Naive thymus-derived CD4-positive, alpha-beta T cell (primary cell): ENCODE data around the gene ZNRF3. TPM values are rescaled to one million over a fixed set of nuclear protein-coding genes. Genes with fewer than 3 reads are reported as not detected.

Experiments
- ATAC-seq: fragments of 150-1000 bp; cut with Tn5 transposase; 2 replicates; pipeline ENCODE4 v1.10.0; 2021; ENCODE audit warnings: mild to moderate bottlenecking, moderate library complexity
- CTCF ChIA-PET: fragments of 350-600 bp; sonication (Branson Sonifier 250); formaldehyde crosslinking; loops from one replicate; lab custom pipeline; 2021; ENCODE audit warnings: antibody characterized with exemption; lab: Charles Lee
- POLR2A ChIA-PET: fragments of 350-600 bp; sonication (Branson Sonifier 250); formaldehyde crosslinking; loops from one replicate; lab custom pipeline; 2021; ENCODE audit warnings: antibody characterized with exemption, inconsistent platforms; lab: Charles Lee
- DNase-seq, 9 donors: peaks; one replicate each; pipeline versions ENCODE4 v3.0.0 to v3.0.0-alpha.2; 2020 to 2022; ENCODE audit warnings: mixed read lengths in 1 of 9
- H3K27ac ChIP-seq: one replicate; pipeline ENCODE4 v1.7.0; 2013; ENCODE audit warnings: mild to moderate bottlenecking, low read depth, low read length, moderate library complexity
- H3K27me3 ChIP-seq, 2 donors: one replicate each; pipeline ENCODE4 v1.7.0; 2013; ENCODE audit warnings: low read length in 2 of 2, mild to moderate bottlenecking in 2 of 2, moderate library complexity in 2 of 2; ENCODE audit not compliant: control insufficient read depth in 2 of 2, insufficient read depth in 2 of 2
- H3K36me3 ChIP-seq, 3 experiments: 1 replicate in 2 of 3; 2 replicates in 1 of 3; pipeline ENCODE4 v1.7.0; 2013; ENCODE audit warnings: low read length in 3 of 3, mild to moderate bottlenecking in 3 of 3, moderate library complexity in 1 of 3; ENCODE audit not compliant: insufficient read depth in 3 of 3, control insufficient read depth in 2 of 3
- H3K4me1 ChIP-seq, 2 donors: one replicate each; pipeline ENCODE4 v1.7.0; 2013; ENCODE audit warnings: low read length in 2 of 2, mild to moderate bottlenecking in 2 of 2, moderate library complexity in 1 of 2; ENCODE audit not compliant: control insufficient read depth in 2 of 2, insufficient read depth in 2 of 2
- H3K4me3 ChIP-seq: 2 replicates; pipeline ENCODE4 v1.7.0; 2013; ENCODE audit warnings: mild to moderate bottlenecking, low read length
- H3K9me3 ChIP-seq, 3 experiments: 1 replicate in 2 of 3; 2 replicates in 1 of 3; pipeline ENCODE4 v1.7.0; 2013; ENCODE audit warnings: low read length in 3 of 3; ENCODE audit not compliant: control insufficient read depth in 2 of 3
- H3K27ac Mint-ChIP-seq, 9 donors: one replicate each; pipeline ENCODE4 v1.8.0; 2020 to 2022; ENCODE audit warnings: mixed read lengths in 9 of 9, mild to moderate bottlenecking in 8 of 9, moderate library complexity in 5 of 9, inconsistent platforms in 2 of 9
- H3K27me3 Mint-ChIP-seq, 5 donors: one replicate each; pipeline ENCODE4 v1.8.0; 2021 to 2022; ENCODE audit warnings: mixed read lengths in 5 of 5, mild to moderate bottlenecking in 1 of 5
- H3K36me3 Mint-ChIP-seq, 5 donors: one replicate each; pipeline ENCODE4 v1.8.0; 2020 to 2022; ENCODE audit warnings: mixed read lengths in 5 of 5, mild to moderate bottlenecking in 3 of 5, inconsistent platforms in 1 of 5
- H3K4me1 Mint-ChIP-seq, 7 donors: one replicate each; pipeline ENCODE4 v1.8.0; 2020 to 2022; ENCODE audit warnings: mixed read lengths in 7 of 7, mild to moderate bottlenecking in 3 of 7, inconsistent platforms in 1 of 7
- H3K4me3 Mint-ChIP-seq, 10 donors: one replicate each; pipeline ENCODE4 v1.8.0; 2020 to 2022; ENCODE audit warnings: mild to moderate bottlenecking in 10 of 10, mixed read lengths in 10 of 10, moderate library complexity in 6 of 10, inconsistent platforms in 2 of 10
- H3K9me3 Mint-ChIP-seq, 11 donors: one replicate each; pipeline ENCODE4 v1.8.0; 2020 to 2022; ENCODE audit warnings: mixed read lengths in 11 of 11, mild to moderate bottlenecking in 4 of 11, inconsistent platforms in 1 of 11, moderate library complexity in 1 of 11
- intact Hi-C, 2 donors: fragments of 100-400 bp; cut with micrococcal nuclease; formaldehyde crosslinking; loops; one replicate each; pipeline ENCODE4 v1.15.1; 2023
- polyA plus RNA-seq, 2 donors: library from polyadenylated mRNA; unstranded; fragments of 300-500 nt; fragmentation: Illumina TruSeq; gene quantifications; one replicate each; pipeline ENCODE4 v1.2.3, GENCODE V29; 2021
- total RNA-seq, 6 experiments: library from RNA in 5 of 6; stranded (reverse) in 5 of 6; gene quantifications; 1 replicate in 5 of 6; 2 replicates in 1 of 6; pipeline ENCODE4 v1.2.3 and lab custom pipeline; 2021 to 2026

ZNRF3 gene
- total and polyA plus RNA-seq, 7 experiments from 2014 or later, result 0.22 to 0.98 (median 0.63) TPM

DNA sequence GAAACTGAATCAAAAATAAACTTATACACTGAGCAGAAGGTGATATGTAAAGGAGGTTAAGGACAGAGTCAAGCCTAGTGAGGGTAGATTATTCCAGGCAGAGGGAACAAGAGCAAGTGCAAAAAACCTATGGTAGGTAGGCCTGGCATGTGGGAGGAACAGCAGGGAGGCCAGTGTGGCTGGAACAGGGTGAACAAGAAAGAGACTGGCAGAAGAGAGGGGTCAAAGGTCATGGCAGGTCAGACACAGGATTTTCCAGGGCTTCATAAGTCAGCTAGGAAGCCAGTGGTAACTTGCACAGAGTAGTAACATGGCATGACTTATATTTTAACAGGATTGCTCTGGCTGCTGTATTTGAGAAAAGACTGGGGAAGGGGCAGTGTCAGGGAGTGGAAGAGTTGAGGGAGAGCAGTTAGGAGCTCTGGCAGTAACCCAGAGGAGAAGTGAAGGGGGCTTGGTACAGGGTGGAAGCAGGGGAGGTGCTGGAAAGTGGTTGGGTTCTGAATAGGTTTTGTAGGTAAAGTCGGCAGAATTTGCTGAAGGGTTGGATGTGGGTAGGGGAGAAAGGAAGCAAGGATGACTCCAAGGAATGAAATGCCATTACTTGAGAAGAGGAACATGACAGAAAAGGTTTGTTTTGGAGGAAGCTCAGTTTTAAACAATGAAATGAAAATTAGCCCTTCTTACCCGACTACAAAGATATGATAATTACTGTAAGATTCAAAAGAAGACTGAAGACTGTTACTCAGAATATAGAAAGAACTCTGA is 86.2 kb downstream of the ZNRF3 start:
- Histone ChIP-seq H3K27me3 (no peaks in the 10 kb centered on the region), H3K27ac (no peak overlapping the region), H3K36me3 (no peaks in the 10 kb centered on the region), H3K9me3 (no peaks in the 10 kb centered on the region), H3K4me1 (no peaks in the 10 kb centered on the region), H3K4me3 (no peak overlapping the region)
- peaks cover 0 to 9% (median 4%) of the 10 kb centered on the region in 5 donors for H3K36me3 Mint-ChIP-seq
- H3K27me3 Mint-ChIP-seq, result peaks cover 30 to 65% (median 37%) of the 10 kb centered on the region in 5 donors
- ATAC-seq (no peak), DNase-seq (no peak)
- peaks cover 0 to 3% (median 0%) of the 10 kb centered on the region in 7 donors for H3K4me1 Mint-ChIP-seq
- peaks cover 0 to 3% (median 0%) of the 10 kb centered on the region in 11 donors for H3K9me3 Mint-ChIP-seq
- POLR2A ChIA-PET, result no interaction called here
- H3K27ac Mint-ChIP-seq, result no peak overlapping the region
- intact Hi-C loops, result no loop called here
- CTCF ChIA-PET, result no interaction called here
- no peak overlapping the region for H3K4me3 Mint-ChIP-seq

- CTCF ChIA-PET, result no interaction called here
- H3K27me3 Mint-ChIP-seq, result peaks cover 35 to 64% (median 50%) of the 10 kb centered on the region in 5 donors
Observed at GRCh38 chr22:28973352-28973751, 90.0 kb downstream of the ZNRF3 start.

DNA sequence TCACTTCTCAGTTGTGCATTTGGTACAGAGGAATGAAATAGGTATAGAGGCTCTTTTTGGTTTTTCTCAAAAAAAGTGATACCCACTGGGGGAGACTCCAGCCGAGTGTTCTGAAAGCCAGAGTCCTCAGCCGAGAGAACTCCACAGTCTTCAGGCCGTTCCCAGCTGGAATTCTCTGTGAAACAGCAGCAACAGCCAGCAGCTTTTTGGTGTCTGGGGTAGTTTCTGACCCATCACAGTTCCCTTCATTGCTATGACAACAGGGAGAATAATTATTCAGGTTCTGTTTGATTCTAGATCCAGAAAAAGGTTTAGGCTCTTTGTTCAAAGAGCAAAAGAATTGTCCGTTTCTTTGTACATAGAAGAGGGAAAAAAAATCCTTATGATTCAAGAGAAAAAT is 93.7 kb downstream of the ZNRF3 start:
- Mint-ChIP-seq H3K27me3 (peaks cover 37 to 65% (median 41%) of the 10 kb centered on the region in 5 donors), H3K27ac (no peak overlapping the region)
- no peak for DNase-seq

More at GRCh38 chr22:28973352-28973751, 90.0 kb downstream of the ZNRF3 start:
- Mint-ChIP-seq H3K4me1 (peaks cover 0 to 3% (median 0%) of the 10 kb centered on the region in 7 donors), H3K9me3 (peaks cover 0 to 3% (median 0%) of the 10 kb centered on the region in 11 donors), H3K4me3 (no peak overlapping the region), H3K36me3 (peaks cover 0 to 9% (median 4%) of the 10 kb centered on the region in 5 donors), H3K27ac (no peak overlapping the region)
- ATAC-seq (no peak), DNase-seq (no peak)
- intact Hi-C loops, result no loop called here
- no peak overlapping the region for H3K4me3 ChIP-seq
- POLR2A ChIA-PET, result no interaction called here
- H3K9me3 ChIP-seq, result no peaks in the 10 kb centered on the region
- no peak overlapping the region for H3K27ac ChIP-seq
- no peaks in the 10 kb centered on the region for H3K27me3 ChIP-seq
- H3K4me1 ChIP-seq, result no peaks in the 10 kb centered on the region
- H3K36me3 ChIP-seq, result no peaks in the 10 kb centered on the region

GRCh38 chr22:28977481-28977971 is 94.2 kb downstream of the ZNRF3 start:
- Mint-ChIP-seq H3K27me3 (peaks cover 36 to 62% (median 39%) of the 10 kb centered on the region in 5 donors), H3K4me1 (peaks cover 0 to 2% (median 0%) of the 10 kb centered on the region in 7 donors), H3K36me3 (peaks cover 0 to 5% (median 0%) of the 10 kb centered on the region in 5 donors), H3K27ac (no peak overlapping the region), H3K4me3 (no peak overlapping the region), H3K9me3 (peaks cover 0 to 4% (median 0%) of the 10 kb centered on the region in 11 donors)
- H3K27me3 ChIP-seq, result no peaks in the 10 kb centered on the region
- no peak overlapping the region for H3K4me3 ChIP-seq
- ChIA-PET POLR2A (no interaction called here), CTCF (no interaction called here)
- H3K27ac ChIP-seq, result no peak overlapping the region
- DNase-seq (no peak), ATAC-seq (no peak)
- intact Hi-C loops, result no loop called here
- no peaks in the 10 kb centered on the region for H3K9me3 ChIP-seq
- no peaks in the 10 kb centered on the region for H3K36me3 ChIP-seq
- no peaks in the 10 kb centered on the region for H3K4me1 ChIP-seq

More for the DNA sequence above, 93.7 kb downstream of the ZNRF3 start:
- peaks cover 0 to 7% (median 0%) of the 10 kb centered on the region in 5 donors for H3K36me3 Mint-ChIP-seq
- intact Hi-C loops, result no loop called here
- H3K4me3 Mint-ChIP-seq, result no peak overlapping the region
- no peak overlapping the region for H3K27ac ChIP-seq
- no peaks in the 10 kb centered on the region for H3K36me3 ChIP-seq
- peaks cover 0 to 2% (median 0%) of the 10 kb centered on the region in 7 donors for H3K4me1 Mint-ChIP-seq
- ChIA-PET CTCF (no interaction called here), POLR2A (no interaction called here)
- H3K4me3 ChIP-seq, result no peak overlapping the region
- H3K9me3 Mint-ChIP-seq, result peaks cover 0 to 4% (median 0%) of the 10 kb centered on the region in 11 donors
- H3K9me3 ChIP-seq, result no peaks in the 10 kb centered on the region
- H3K27me3 ChIP-seq, result no peaks in the 10 kb centered on the region
- no peak for ATAC-seq
- H3K4me1 ChIP-seq, result no peaks in the 10 kb centered on the region

DNA sequence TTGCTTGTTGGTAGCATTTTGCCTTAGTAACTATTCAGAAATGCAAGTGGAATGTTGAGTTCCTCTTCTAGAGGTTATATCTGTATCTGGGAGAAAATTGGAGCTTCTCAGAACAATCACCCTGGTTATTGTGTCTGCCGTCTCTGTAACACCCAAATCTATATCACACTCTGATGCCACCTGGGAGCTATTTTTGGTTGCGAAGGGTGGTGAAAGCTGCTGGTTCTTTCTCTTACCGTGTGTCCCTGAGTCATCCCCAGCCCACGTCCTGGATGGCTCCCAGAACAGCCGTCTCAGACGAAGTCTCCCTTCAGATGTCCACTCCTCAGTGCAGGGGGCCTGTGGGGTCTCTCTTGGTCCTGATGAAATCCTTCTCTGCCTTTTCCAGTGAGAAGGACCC is 94.8 kb downstream of the ZNRF3 start:
- intact Hi-C loops, result no loop called here
- Mint-ChIP-seq H3K36me3 (peaks cover 0 to 6% (median 0%) of the 10 kb centered on the region in 5 donors), H3K27ac (no peak overlapping the region), H3K27me3 (peaks cover 36 to 66% (median 39%) of the 10 kb centered on the region in 5 donors), H3K4me1 (peaks cover 0 to 2% (median 0%) of the 10 kb centered on the region in 7 donors), H3K4me3 (no peak overlapping the region), H3K9me3 (peaks cover 0 to 4% (median 0%) of the 10 kb centered on the region in 11 donors)
- H3K36me3 ChIP-seq, result no peaks in the 10 kb centered on the region
- CTCF ChIA-PET, result no interaction called here
- ATAC-seq (no peak), DNase-seq (no peak)
- no peaks in the 10 kb centered on the region for H3K9me3 ChIP-seq
- no peaks in the 10 kb centered on the region for H3K27me3 ChIP-seq
- no peak overlapping the region for H3K4me3 ChIP-seq
- POLR2A ChIA-PET, result no interaction called here
- no peaks in the 10 kb centered on the region for H3K4me1 ChIP-seq
- H3K27ac ChIP-seq, result no peak overlapping the region

DNA sequence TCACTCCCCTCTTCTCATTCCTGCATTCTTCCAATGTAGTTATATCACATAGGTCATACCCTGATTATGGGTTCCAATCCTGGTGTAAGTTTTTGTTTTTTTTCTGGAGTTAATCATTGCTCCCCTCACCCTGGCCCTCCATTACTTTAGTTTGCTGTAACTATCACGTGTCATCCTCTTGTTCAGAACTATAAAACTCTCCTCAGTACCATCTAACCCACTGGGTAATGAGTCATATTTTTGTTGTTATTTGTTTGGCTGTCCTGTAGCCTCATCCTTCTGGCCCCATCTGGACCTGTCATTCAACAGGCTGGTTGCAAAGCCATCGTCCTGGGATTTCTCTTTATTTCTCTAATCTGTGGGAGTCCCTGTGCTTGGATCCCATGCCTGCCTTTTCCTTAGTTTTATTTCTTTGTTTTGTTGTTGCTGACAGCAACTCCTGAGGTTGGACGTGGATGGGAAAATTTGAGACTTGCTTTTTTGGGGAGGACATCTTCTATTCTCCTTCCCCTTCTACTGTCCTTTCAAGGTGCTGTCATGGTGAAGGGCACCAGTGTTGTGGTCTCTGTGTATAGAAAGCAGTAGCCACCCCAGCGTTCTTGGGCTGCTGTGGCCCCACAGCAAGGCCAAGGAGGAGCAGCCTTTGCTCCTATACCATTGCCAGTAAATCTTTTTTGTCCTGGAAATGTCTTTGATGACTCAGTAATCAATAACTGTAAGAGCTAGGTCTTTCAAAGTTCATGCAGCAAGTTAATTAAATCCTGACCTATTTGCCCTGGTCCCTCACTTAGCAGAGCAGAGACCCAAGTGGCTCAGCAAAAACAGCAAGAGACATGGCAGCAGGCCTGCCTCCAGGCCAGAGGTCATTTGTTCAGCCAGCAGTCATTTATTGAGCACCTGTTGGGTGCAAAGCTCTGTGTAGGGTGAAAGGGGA is 95.8 kb downstream of the ZNRF3 start:
- POLR2A ChIA-PET, result no interaction called here
- peaks cover 0 to 2% (median 0%) of the 10 kb centered on the region in 7 donors for H3K4me1 Mint-ChIP-seq
- H3K36me3 ChIP-seq, result no peaks in the 10 kb centered on the region
- no peak overlapping the region for H3K4me3 ChIP-seq
- H3K27me3 ChIP-seq, result no peaks in the 10 kb centered on the region
- no peak for ATAC-seq
- H3K27me3 Mint-ChIP-seq, result peaks cover 40 to 68% (median 44%) of the 10 kb centered on the region in 5 donors
- peaks cover 0 to 4% (median 0%) of the 10 kb centered on the region in 11 donors for H3K9me3 Mint-ChIP-seq
- H3K36me3 Mint-ChIP-seq, result peaks cover 0 to 10% (median 0%) of the 10 kb centered on the region in 5 donors
- no peak overlapping the region for H3K27ac ChIP-seq
- H3K4me3 Mint-ChIP-seq, result no peak overlapping the region
- no peak for DNase-seq
- no peaks in the 10 kb centered on the region for H3K9me3 ChIP-seq
- no peaks in the 10 kb centered on the region for H3K4me1 ChIP-seq
- intact Hi-C loops, result no loop called here
- CTCF ChIA-PET, result no interaction called here
- H3K27ac Mint-ChIP-seq, result no peak overlapping the region
